SK-N-SH (cell line): Measurements from ENCODE around the gene TBC1D21.

Experiments
- GABPA ChIP-seq: IDR thresholded peaks from 2 replicates; pipeline ENCODE4 v1.4.0; 2012; ENCODE audit warnings: low read depth, mild to moderate bottlenecking
- MXI1 ChIP-seq: IDR thresholded peaks from 2 replicates; pipeline ENCODE4 v1.6.1; 2012; ENCODE audit warnings: mild to moderate bottlenecking, low read depth, low read length, improper control_type of control experiment
- TF ChIP-seq, protein P1 (sequence below): fragments of 200-600 bp; sonication (generic); IDR thresholded peaks from 2 replicates; pipeline ENCODE4 v1.6.1; 2017; ENCODE audit warnings: antibody characterized with exemption, mild to moderate bottlenecking, moderate library complexity

DNA sequence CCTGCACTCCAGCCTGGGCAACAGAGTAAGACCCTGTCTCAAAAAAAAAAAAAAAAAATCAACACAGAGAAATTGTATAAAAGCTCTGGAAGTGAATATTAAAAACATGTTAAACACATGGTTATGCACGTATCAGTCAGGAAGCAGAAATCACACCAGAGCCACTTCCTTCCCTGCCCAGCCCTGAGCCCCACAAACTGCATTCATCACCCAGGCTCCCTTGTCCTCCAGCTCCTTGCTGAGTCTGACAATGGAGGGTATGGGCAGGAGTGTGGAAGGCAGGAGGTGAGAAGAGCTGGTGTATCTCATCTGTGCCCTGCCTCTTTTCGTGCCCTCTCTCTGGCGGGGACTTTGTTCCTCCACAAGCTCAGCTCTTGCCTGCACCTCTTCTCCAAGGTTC, 40.8 kb downstream of the TBC1D21 start:
- TF ChIP-seq, protein P1, sequence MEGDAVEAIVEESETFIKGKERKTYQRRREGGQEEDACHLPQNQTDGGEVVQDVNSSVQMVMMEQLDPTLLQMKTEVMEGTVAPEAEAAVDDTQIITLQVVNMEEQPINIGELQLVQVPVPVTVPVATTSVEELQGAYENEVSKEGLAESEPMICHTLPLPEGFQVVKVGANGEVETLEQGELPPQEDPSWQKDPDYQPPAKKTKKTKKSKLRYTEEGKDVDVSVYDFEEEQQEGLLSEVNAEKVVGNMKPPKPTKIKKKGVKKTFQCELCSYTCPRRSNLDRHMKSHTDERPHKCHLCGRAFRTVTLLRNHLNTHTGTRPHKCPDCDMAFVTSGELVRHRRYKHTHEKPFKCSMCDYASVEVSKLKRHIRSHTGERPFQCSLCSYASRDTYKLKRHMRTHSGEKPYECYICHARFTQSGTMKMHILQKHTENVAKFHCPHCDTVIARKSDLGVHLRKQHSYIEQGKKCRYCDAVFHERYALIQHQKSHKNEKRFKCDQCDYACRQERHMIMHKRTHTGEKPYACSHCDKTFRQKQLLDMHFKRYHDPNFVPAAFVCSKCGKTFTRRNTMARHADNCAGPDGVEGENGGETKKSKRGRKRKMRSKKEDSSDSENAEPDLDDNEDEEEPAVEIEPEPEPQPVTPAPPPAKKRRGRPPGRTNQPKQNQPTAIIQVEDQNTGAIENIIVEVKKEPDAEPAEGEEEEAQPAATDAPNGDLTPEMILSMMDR, result no peak
- TF ChIP-seq MXI1, result no peak
- no peak for TF ChIP-seq GABPA
